HFFc6 (cell line): Measurements from ENCODE around the gene SLC22A31. TPM values are rescaled to one million over a fixed set of nuclear protein-coding genes. Genes with fewer than 3 reads are reported as not detected.

Experiments
- DNase-seq: peaks from one replicate; pipeline ENCODE4 v3.0.0-alpha.2; 2018
- H3K27ac Mint-ChIP-seq: 2 replicates; pipeline ENCODE4 v1.8.0; 2020; ENCODE audit warnings: mild to moderate bottlenecking, mixed read lengths
- H3K27me3 Mint-ChIP-seq: 2 replicates; pipeline ENCODE4 v1.8.0; 2021; ENCODE audit warnings: mild to moderate bottlenecking, moderate library complexity, mixed read lengths; ENCODE audit not compliant: insufficient read depth
- H3K36me3 Mint-ChIP-seq: 2 replicates; pipeline ENCODE4 v1.8.0; 2021; ENCODE audit warnings: low read depth, mixed read lengths
- H3K4me1 Mint-ChIP-seq: 2 replicates; pipeline ENCODE4 v1.8.0; 2020; ENCODE audit warnings: low read depth, mixed read lengths
- H3K4me3 Mint-ChIP-seq: 2 replicates; pipeline ENCODE4 v1.8.0; 2020; ENCODE audit warnings: mild to moderate bottlenecking, moderate library complexity, mixed read lengths
- H3K9me3 Mint-ChIP-seq: 2 replicates; pipeline ENCODE4 v1.8.0; 2020; ENCODE audit warnings: mild to moderate bottlenecking, mixed read lengths
- total RNA-seq, 6 experiments: library from RNA; stranded (reverse); fragmentation: NEBNext Ultra II Directional; extraction: Animal tissue kit (Norgen Biotek cat#: 25700); gene quantifications; 2 replicates in 1 of 6; 3 replicates in 5 of 6; pipeline ENCODE4 v1.2.3, GENCODE V29; 2021
- TF ChIP-seq, protein P1 (sequence below): fragments of 200-600 bp; sonication (generic); IDR thresholded peaks from 2 replicates; pipeline ENCODE4 v1.5.0; 2021; ENCODE audit warnings: antibody characterized with exemption, mild to moderate bottlenecking

SLC22A31 gene
- total RNA-seq, 6 experiments from 2014 or later = not detected

GRCh38 chr16:89147085-89147817 is 53.1 kb downstream of the SLC22A31 start:
- H3K27ac Mint-ChIP-seq = no peak overlapping the region

DNA sequence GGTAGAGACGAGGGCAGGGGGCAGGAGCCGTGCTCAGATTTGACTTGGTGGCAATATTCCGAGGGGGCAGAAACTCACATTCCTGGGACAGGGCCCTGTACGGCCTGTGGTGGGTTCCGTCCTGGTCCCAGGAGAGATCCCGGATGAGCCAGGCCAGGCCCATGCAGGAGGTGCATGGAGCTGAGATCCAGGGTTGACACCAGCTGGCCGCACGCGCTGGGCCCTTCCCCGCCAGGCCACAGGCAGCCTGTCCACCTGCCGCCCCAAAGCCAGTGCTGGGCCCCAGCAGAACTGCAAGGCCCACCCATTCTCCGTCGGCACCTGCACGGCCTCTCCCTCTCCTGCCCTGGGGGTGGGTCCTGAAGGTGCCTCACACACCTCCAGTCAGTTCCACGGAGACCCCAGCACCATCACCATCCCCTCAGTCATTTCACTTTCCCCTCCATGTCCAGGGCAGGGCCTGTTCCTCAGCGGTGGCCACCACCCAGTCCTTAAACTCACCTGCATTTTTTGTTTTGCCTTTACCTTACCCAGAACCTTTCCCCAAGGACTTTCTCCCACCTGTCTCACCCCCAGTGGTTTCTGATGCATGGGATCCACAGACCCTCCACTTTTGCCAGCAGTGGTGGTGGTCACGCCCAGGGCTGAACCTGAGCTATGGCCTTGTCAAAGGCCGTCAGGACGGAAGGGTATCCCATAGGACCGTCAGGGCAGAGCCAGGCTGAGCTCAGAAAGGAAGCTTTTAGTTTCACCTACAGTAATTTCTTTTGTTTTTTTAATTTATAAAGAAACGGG is 53.9 kb downstream of the SLC22A31 start:
- H3K4me1 Mint-ChIP-seq = no peaks in the 10 kb centered on the region
- H3K36me3 Mint-ChIP-seq = peaks cover 48% of the 10 kb centered on the region
- TF ChIP-seq, protein P1, sequence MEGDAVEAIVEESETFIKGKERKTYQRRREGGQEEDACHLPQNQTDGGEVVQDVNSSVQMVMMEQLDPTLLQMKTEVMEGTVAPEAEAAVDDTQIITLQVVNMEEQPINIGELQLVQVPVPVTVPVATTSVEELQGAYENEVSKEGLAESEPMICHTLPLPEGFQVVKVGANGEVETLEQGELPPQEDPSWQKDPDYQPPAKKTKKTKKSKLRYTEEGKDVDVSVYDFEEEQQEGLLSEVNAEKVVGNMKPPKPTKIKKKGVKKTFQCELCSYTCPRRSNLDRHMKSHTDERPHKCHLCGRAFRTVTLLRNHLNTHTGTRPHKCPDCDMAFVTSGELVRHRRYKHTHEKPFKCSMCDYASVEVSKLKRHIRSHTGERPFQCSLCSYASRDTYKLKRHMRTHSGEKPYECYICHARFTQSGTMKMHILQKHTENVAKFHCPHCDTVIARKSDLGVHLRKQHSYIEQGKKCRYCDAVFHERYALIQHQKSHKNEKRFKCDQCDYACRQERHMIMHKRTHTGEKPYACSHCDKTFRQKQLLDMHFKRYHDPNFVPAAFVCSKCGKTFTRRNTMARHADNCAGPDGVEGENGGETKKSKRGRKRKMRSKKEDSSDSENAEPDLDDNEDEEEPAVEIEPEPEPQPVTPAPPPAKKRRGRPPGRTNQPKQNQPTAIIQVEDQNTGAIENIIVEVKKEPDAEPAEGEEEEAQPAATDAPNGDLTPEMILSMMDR = no peak
- H3K4me3 Mint-ChIP-seq = no peak overlapping the region
- peaks cover 3% of the 10 kb centered on the region; the same call in 1 of the 2 replicates for H3K27me3 Mint-ChIP-seq
- peaks cover 8% of the 10 kb centered on the region for H3K9me3 Mint-ChIP-seq
- no peak overlapping the region for H3K27ac Mint-ChIP-seq
- DNase-seq = no peak

More at GRCh38 chr16:89147085-89147817, 53.1 kb downstream of the SLC22A31 start:
- TF ChIP-seq, protein P1 = no peak
- Mint-ChIP-seq H3K4me3 (no peak overlapping the region; the same call in 1 of the 2 replicates), H3K4me1 (no peaks in the 10 kb centered on the region), H3K9me3 (peaks cover 8% of the 10 kb centered on the region), H3K36me3 (peaks cover 55% of the 10 kb centered on the region), H3K27me3 (peaks cover 3% of the 10 kb centered on the region; the same call in 1 of the 2 replicates)
- no peak for DNase-seq

Other genes starting within 250 kb of the SLC22A31 start
- gene CBFA2T3, start 223.3 kb downstream of the SLC22A31 start, total RNA-seq = not detected
- gene ACSF3, start 106.7 kb downstream of the SLC22A31 start, total RNA-seq = 10 to 100 TPM; 18.4 to 24.2 (median 21.2) TPM
- under 1 TPM in 2 of 6 experiments, not detected in 4; 0.05 to 0.07 TPM for gene CDH15, start 28.8 kb downstream of the SLC22A31 start, total RNA-seq
- gene ZNF778, start 17.2 kb upstream of the SLC22A31 start, total RNA-seq = 1 to 10 TPM; 6.8 to 8.1 (median 7.5) TPM